ENCODE measurements around the gene ROR1.

The ROR1 gene

GRCh38 chr1:63773815-63774616, at the start of gene ROR1:
Gene ROR1, plus strand, starts transcription at chr1:63774017.
- peak; percentile 66 for DNase-seq

GRCh38 chr1:63724375-63724899, 49.4 kb upstream of the ROR1 start:
- DNase-seq, result no peak

- no peak for DNase-seq
Measured at GRCh38 chr1:63728611-63729226, 45.1 kb upstream of the ROR1 start.

GRCh38 chr1:63729227-63729620, 44.6 kb upstream of the ROR1 start:
- no peak for DNase-seq

- DNase-seq, result no peak
Measured at GRCh38 chr1:63730211-63730610, 43.6 kb upstream of the ROR1 start.

GRCh38 chr1:63731117-63732043, 42.4 kb upstream of the ROR1 start:
- peak; percentile 83 for DNase-seq

- no peak for DNase-seq
Measured at GRCh38 chr1:63732666-63733065, 41.2 kb upstream of the ROR1 start.

GRCh38 chr1:63738772-63739171, 35.0 kb upstream of the ROR1 start:
- DNase-seq, result no peak

- DNase-seq, result no peak
Measured at GRCh38 chr1:63739452-63739851, 34.4 kb upstream of the ROR1 start.

- DNase-seq, result no peak
Measured at GRCh38 chr1:63740432-63740831, 33.4 kb upstream of the ROR1 start.

- no peak for DNase-seq
Measured at GRCh38 chr1:63742526-63742925, 31.3 kb upstream of the ROR1 start.

GRCh38 chr1:63743781-63744180, 30.0 kb upstream of the ROR1 start:
- DNase-seq, result no peak

- peak; percentile 76 for DNase-seq
Measured at GRCh38 chr1:63746129-63746864, 27.5 kb upstream of the ROR1 start.

- no peak for DNase-seq
Measured at GRCh38 chr1:63747445-63747844, 26.4 kb upstream of the ROR1 start.

GRCh38 chr1:63748046-63748580, 25.7 kb upstream of the ROR1 start:
- DNase-seq, result no peak

- no peak for DNase-seq
Measured at GRCh38 chr1:63748641-63749040, 25.2 kb upstream of the ROR1 start.

- DNase-seq, result no peak
Measured at GRCh38 chr1:63750721-63751120, 23.1 kb upstream of the ROR1 start.

- DNase-seq, result no peak
Measured at GRCh38 chr1:63752176-63752575, 21.6 kb upstream of the ROR1 start.

GRCh38 chr1:63753591-63753990, 20.2 kb upstream of the ROR1 start:
- DNase-seq, result no peak

GRCh38 chr1:63756839-63757238, 17.0 kb upstream of the ROR1 start:
- DNase-seq, result no peak

- no peak for DNase-seq
Measured at GRCh38 chr1:63757334-63757733, 16.5 kb upstream of the ROR1 start.

- DNase-seq, result no peak
Measured at GRCh38 chr1:63758791-63759190, 15.0 kb upstream of the ROR1 start.

Data from amniotic stem cell (primary cell).